RWPE1 (cell line): Measurements from ENCODE around the gene PPP4R4.

Source experiments
- CTCF ChIA-PET: fragments of 350-600 bp; sonication (Branson Sonifier 250); formaldehyde crosslinking; extraction: SDS; loops from one replicate; lab custom pipeline; 2021; lab: Yijun Ruan, JAX
- POLR2A ChIA-PET: fragments of 400-600 bp; formaldehyde crosslinking; extraction: SDS; loops from one replicate; lab custom pipeline; 2020; ENCODE audit warnings: antibody characterized with exemption; ENCODE audit not compliant: low non-redundant PET; lab: Yijun Ruan, JAX
- DNase-seq: peaks from one replicate; pipeline ENCODE4 v3.0.0; 2012; ENCODE audit warnings: low spot score
- H3K27ac ChIP-seq: fragments of 450-650 bp; 2 replicates; pipeline ENCODE4 v1.5.1; 2017
- TF ChIP-seq, protein P1 (sequence below): fragments of 450-650 bp; conservative IDR thresholded peaks from 2 replicates; pipeline ENCODE4 v1.5.1; 2017; ENCODE audit warnings: low read depth, mild to moderate bottlenecking

The PPP4R4 gene

DNA sequence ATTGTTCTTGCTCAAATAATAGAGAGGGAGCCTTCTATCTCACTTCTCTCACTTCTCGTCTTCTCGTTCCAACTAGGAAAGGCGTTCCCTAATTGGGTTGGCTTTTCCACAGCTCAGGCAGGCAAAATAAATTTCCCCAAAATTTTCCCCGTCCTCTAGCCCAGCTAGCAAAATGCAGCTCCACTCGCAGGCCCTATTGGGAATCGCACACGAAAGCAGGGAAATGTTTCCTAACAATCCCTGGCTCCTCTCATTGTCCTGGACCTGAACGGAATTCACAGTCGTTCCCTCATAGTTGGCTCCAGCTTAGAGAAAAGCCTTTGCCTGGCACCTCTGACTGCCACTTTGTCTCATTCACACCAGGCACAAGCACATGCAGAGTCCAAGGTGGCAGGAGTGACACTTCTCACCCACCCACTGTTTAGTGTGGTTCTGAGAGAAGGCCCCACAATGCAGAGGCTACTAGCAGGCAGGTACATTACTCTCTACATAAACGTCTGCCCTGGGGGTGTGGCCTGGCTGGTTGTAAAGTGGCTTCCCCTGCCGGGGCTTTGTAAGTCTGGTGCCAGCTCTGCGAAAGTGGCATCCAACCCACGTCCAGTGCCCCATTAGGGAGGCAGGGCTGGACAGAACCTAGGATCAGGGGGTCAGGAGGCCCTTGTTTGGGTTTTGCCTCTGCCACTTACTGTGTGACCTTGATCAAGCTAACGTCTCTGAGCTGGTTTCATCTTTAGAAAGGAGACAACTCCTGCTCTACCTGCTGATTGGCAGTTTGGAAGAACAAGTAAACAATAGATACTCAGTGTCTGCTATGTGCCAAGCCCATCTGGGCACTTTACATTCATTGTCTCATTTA lies 114.7 kb downstream of the PPP4R4 start:
- ChIA-PET POLR2A (no interaction called here), CTCF (no interaction called here)
- DNase-seq, result no peak
- TF ChIP-seq, protein P1, sequence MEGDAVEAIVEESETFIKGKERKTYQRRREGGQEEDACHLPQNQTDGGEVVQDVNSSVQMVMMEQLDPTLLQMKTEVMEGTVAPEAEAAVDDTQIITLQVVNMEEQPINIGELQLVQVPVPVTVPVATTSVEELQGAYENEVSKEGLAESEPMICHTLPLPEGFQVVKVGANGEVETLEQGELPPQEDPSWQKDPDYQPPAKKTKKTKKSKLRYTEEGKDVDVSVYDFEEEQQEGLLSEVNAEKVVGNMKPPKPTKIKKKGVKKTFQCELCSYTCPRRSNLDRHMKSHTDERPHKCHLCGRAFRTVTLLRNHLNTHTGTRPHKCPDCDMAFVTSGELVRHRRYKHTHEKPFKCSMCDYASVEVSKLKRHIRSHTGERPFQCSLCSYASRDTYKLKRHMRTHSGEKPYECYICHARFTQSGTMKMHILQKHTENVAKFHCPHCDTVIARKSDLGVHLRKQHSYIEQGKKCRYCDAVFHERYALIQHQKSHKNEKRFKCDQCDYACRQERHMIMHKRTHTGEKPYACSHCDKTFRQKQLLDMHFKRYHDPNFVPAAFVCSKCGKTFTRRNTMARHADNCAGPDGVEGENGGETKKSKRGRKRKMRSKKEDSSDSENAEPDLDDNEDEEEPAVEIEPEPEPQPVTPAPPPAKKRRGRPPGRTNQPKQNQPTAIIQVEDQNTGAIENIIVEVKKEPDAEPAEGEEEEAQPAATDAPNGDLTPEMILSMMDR, result no peak
- no peak overlapping the region for H3K27ac ChIP-seq

- TF ChIP-seq, protein P1, result no peak
- POLR2A ChIA-PET, result no interaction called here
- DNase-seq, result no peak
- H3K27ac ChIP-seq, result no peak overlapping the region
- CTCF ChIA-PET, result no interaction called here
These were observed 116.1 kb downstream of the PPP4R4 start for GRCh38 chr14:94290197-94290596.

GRCh38 chr14:94291159-94291905 lies 117.2 kb downstream of the PPP4R4 start:
- ChIA-PET POLR2A (no interaction called here), CTCF (no interaction called here)
- DNase-seq, result no peak
- TF ChIP-seq, protein P1, result no peak
- H3K27ac ChIP-seq, result no peak overlapping the region

DNA sequence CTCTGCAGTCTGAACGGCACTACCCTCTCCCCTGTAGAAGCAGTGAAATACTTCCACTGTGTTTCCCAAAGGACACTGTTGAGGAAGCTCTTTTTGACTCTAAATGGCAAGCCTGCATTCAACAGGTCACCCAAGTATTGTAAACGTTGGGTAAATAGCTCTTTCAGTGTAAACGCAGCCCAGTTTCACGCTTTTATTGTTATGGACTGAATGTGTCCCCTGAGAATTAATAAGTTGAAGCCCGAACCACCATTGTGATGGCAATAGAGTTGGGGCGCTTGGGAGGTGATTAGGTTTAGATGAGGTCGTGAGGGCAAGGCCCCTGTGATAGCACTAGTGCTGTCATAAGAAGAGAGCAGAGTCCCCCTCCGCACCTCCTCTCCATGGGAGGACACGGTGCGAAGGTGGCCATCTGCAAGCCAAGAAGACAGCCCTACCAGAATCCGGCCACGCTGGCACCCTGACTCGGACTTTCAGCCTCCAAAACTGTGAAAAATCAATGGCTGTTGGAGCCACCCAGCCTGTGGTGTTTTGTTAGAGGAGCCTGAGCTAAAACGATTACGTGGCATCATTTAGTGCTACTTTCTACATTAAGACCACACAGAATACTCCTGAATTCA lies 117.9 kb downstream of the PPP4R4 start:
- CTCF ChIA-PET, result interaction anchor here (0.7 kb wide), 1 partner anchor 15 kb away, joined by 3 read pairs; no protein-coding TSS in a partner anchor
- POLR2A ChIA-PET, result no interaction called here

DNA sequence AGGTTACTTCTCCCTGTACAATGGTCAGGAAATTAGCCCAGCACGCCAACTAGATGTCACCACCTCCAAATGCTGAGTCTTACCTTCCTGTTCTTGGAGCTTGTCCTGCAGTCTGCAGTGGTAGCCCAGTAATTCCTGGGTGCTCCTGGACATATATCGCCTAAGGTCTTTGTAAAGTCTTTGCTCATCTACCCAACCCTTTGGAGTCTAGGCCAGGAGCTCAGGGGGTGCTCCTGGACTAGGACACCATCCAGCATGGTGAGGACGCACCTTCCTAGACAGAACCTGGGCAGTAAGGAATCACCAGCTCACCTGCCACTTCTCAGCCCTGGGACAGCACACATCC lies 118.4 kb downstream of the PPP4R4 start:
- TF ChIP-seq, protein P1, result no peak
- no peak for DNase-seq
- CTCF ChIA-PET, result interaction anchor here (0.7 kb wide), 1 partner anchor 15 kb away, joined by 3 read pairs; no protein-coding TSS in a partner anchor
- POLR2A ChIA-PET, result no interaction called here
- H3K27ac ChIP-seq, result no peak overlapping the region

More for the DNA sequence above, 117.9 kb downstream of the PPP4R4 start:
- TF ChIP-seq, protein P1, result no peak
- DNase-seq, result no peak
- no peak overlapping the region for H3K27ac ChIP-seq
